Immature natural killer cell (primary cell): Measurements from ENCODE around the gene BCR. TPM values are rescaled to one million over a fixed set of nuclear protein-coding genes. Genes with fewer than 3 reads are reported as not detected.
A peak's percentile ranks its signal among the peaks of the same experiment; 100 is the strongest.

Source experiments
- DNase-seq, 3 donors: peaks; one replicate each; pipeline ENCODE4 v3.0.0; 2022; ENCODE audit warnings: mixed read lengths in 1 of 3
- H3K27ac Mint-ChIP-seq, 6 donors: one replicate each; pipeline ENCODE4 v1.8.0; 2020; ENCODE audit warnings: mixed read lengths in 6 of 6, mild to moderate bottlenecking in 5 of 6, inconsistent platforms in 4 of 6, moderate library complexity in 3 of 6
- H3K27me3 Mint-ChIP-seq, 3 donors: one replicate each; pipeline ENCODE4 v1.8.0; 2020 to 2021; ENCODE audit warnings: low read depth in 3 of 3, mild to moderate bottlenecking in 3 of 3, mixed read lengths in 3 of 3, moderate library complexity in 3 of 3, inconsistent platforms in 1 of 3
- H3K36me3 Mint-ChIP-seq, 3 donors: one replicate each; pipeline ENCODE4 v1.8.0; 2020; ENCODE audit warnings: mixed read lengths in 3 of 3, inconsistent platforms in 2 of 3, mild to moderate bottlenecking in 2 of 3
- H3K4me1 Mint-ChIP-seq, 2 donors: one replicate each; pipeline ENCODE4 v1.8.0; 2020; ENCODE audit warnings: inconsistent platforms in 2 of 2, mild to moderate bottlenecking in 2 of 2, mixed read lengths in 2 of 2, moderate library complexity in 1 of 2
- H3K4me3 Mint-ChIP-seq, 5 donors: one replicate each; pipeline ENCODE4 v1.8.0; 2020; ENCODE audit warnings: mild to moderate bottlenecking in 5 of 5, mixed read lengths in 5 of 5, inconsistent platforms in 3 of 5, moderate library complexity in 3 of 5
- H3K9me3 Mint-ChIP-seq, 6 donors: one replicate each; pipeline ENCODE4 v1.8.0; 2020; ENCODE audit warnings: mild to moderate bottlenecking in 6 of 6, mixed read lengths in 6 of 6, inconsistent platforms in 4 of 6, moderate library complexity in 3 of 6
- polyA plus RNA-seq, 3 donors: library from polyadenylated mRNA; unstranded; fragments of 300-500 nt; fragmentation: Illumina TruSeq; gene quantifications; one replicate each; pipeline ENCODE4 v1.2.3, GENCODE V29; 2021

The BCR gene
- polyA plus RNA-seq, 3 donors from 2014 or later: 4.1 to 12.5 (median 5.6) TPM

GRCh38 chr22:23284504-23285033, 104.3 kb downstream of the BCR start:
- Mint-ChIP-seq H3K4me1 (peaks cover 34% of the 10 kb centered on the region in 2 donors), H3K27me3 (peaks cover 9 to 14% (median 12%) of the 10 kb centered on the region in 3 donors), H3K36me3 (peaks cover 0 to 6% (median 0%) of the 10 kb centered on the region in 3 donors), H3K4me3 (no peak overlapping the region), H3K9me3 (no peaks in the 10 kb centered on the region), H3K27ac (peak overlapping the region in 1 of 6 donors; percentile 68)
- no peak for DNase-seq

GRCh38 chr22:23285236-23285635, 104.9 kb downstream of the BCR start:
- Mint-ChIP-seq H3K36me3 (peaks cover 0 to 12% (median 5%) of the 10 kb centered on the region in 3 donors), H3K4me1 (peaks cover 27% of the 10 kb centered on the region in 2 donors), H3K27me3 (peaks cover 9 to 17% (median 12%) of the 10 kb centered on the region in 3 donors), H3K4me3 (no peak overlapping the region), H3K9me3 (no peaks in the 10 kb centered on the region), H3K27ac (peak overlapping the region in 1 of 6 donors; percentile 3)
- DNase-seq: no peak

GRCh38 chr22:23285734-23286133, 105.4 kb downstream of the BCR start:
- DNase-seq: no peak
- Mint-ChIP-seq H3K27ac (peak overlapping the region in 2 of 6 donors; percentile 3 to 7), H3K9me3 (no peaks in the 10 kb centered on the region), H3K36me3 (peaks cover 0 to 15% (median 9%) of the 10 kb centered on the region in 3 donors), H3K27me3 (peaks cover 9 to 18% (median 13%) of the 10 kb centered on the region in 3 donors), H3K4me1 (peaks cover 22% of the 10 kb centered on the region in 2 donors), H3K4me3 (no peak overlapping the region)

DNA sequence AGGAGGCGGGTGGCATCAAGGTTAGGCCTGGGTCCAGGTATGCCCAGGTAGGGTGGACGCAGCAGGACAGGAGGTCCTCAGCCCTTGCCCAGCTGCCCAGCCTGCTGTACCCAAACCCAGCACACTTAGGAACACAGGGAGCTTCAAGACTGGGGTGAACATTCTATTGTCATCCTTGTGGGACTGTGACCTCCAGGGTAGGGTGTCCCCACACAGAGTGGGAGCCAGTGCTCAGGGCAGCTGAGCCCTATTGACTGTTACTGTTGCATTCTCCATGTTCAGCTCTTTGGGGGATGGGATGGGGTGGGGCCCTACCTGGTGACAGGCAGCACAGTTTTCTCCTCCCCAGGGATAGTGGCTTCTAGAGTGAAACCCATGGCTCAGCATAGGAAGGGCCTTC, 106.0 kb downstream of the BCR start:
- H3K36me3 Mint-ChIP-seq: peaks cover under 1 to 16% (median 9%) of the 10 kb centered on the region in 3 donors
- no peak overlapping the region for H3K27ac Mint-ChIP-seq
- H3K4me3 Mint-ChIP-seq: no peak overlapping the region
- DNase-seq: no peak
- H3K27me3 Mint-ChIP-seq: peaks cover 9 to 18% (median 15%) of the 10 kb centered on the region in 3 donors
- peaks cover 16 to 17% of the 10 kb centered on the region in 2 donors for H3K4me1 Mint-ChIP-seq
- H3K9me3 Mint-ChIP-seq: no peaks in the 10 kb centered on the region

DNA sequence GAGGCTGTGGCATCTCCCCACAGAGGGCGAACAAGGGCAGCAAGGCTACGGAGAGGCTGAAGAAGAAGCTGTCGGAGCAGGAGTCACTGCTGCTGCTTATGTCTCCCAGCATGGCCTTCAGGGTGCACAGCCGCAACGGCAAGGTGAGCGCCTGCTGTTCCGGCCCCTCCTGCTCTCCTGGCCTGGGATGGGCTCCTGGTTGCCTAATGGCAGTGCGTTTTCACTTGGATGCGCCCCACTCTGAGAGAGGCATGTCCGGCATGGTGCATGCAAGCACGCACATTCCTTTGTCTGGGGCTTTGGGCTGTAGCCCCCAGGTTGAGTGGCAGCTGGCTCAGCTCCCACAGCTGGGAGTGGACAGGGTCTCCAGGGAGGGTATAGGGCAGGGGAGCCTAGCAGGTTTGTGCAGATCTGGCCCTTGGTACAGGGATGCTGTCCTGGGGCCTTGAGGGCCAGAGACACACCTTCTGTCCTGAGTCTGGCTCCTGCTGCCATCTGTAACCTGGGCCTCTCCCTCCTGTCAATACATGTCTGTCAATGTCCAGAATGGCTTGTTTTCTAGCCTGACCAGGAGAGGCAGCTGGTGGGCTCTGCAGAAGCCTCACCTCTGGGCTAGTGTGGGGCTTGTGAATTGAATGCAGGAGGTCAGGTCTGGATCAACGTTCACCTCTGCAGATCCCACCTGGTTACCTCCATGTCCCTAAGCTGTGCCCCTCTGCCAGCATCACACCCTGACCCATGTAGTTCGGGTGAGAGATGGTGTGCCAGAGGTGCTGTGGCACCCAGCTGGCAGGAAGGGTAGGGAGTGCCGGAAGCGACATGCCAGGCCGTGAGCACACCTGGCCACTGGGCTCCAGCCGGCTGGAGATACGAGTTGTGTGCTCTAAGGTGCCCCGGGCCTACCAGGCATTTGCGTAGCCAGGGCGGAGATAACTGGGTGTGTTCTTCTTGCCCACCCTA, 107.1 kb downstream of the BCR start:
- DNase-seq: no peak
- peaks cover 6 to 18% (median 12%) of the 10 kb centered on the region in 3 donors for H3K27me3 Mint-ChIP-seq
- no peaks in the 10 kb centered on the region for H3K9me3 Mint-ChIP-seq
- no peak overlapping the region for H3K4me3 Mint-ChIP-seq
- peak overlapping the region in 2 of 6 donors; percentile 16 to 34 for H3K27ac Mint-ChIP-seq
- H3K36me3 Mint-ChIP-seq: peaks cover 5 to 21% (median 14%) of the 10 kb centered on the region in 3 donors
- peaks cover 5 to 6% of the 10 kb centered on the region in 2 donors for H3K4me1 Mint-ChIP-seq

- DNase-seq: no peak
- H3K4me3 Mint-ChIP-seq: peak overlapping the region in 1 of 5 donors; percentile 33
- H3K4me1 Mint-ChIP-seq: no peaks in the 10 kb centered on the region
- peaks cover 5 to 32% (median 14%) of the 10 kb centered on the region in 3 donors for H3K36me3 Mint-ChIP-seq
- H3K9me3 Mint-ChIP-seq: no peaks in the 10 kb centered on the region
- peak overlapping the region in 1 of 6 donors; percentile 3 for H3K27ac Mint-ChIP-seq
- peaks cover 6 to 21% (median 12%) of the 10 kb centered on the region in 3 donors for H3K27me3 Mint-ChIP-seq
Observed at GRCh38 chr22:23288301-23289129, 108.2 kb downstream of the BCR start.

DNA sequence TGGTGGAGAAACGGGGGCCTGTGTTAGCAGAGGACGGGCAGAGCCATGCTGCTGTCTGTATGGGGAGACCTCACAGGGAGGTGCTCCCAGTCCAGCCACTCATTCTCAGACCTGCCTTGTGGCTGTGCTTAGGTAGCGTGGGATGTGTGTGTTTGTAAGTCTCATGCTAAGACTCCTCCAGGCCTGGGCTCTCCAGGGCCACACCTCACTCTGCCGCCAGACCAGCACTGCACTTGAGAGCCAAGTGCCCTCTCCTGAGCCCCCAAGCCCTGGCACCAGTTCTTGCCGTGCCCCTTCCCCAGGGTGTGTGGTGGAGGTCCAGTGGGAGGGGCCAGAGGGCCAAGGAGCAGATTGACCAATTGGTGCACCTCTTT, 108.8 kb downstream of the BCR start:
- no peak overlapping the region for H3K27ac Mint-ChIP-seq
- no peaks in the 10 kb centered on the region for H3K4me1 Mint-ChIP-seq
- no peaks in the 10 kb centered on the region for H3K9me3 Mint-ChIP-seq
- H3K27me3 Mint-ChIP-seq: peaks cover 6 to 25% (median 15%) of the 10 kb centered on the region in 3 donors
- DNase-seq: no peak
- H3K36me3 Mint-ChIP-seq: peaks cover 10 to 38% (median 17%) of the 10 kb centered on the region in 3 donors
- H3K4me3 Mint-ChIP-seq: no peak overlapping the region

DNA sequence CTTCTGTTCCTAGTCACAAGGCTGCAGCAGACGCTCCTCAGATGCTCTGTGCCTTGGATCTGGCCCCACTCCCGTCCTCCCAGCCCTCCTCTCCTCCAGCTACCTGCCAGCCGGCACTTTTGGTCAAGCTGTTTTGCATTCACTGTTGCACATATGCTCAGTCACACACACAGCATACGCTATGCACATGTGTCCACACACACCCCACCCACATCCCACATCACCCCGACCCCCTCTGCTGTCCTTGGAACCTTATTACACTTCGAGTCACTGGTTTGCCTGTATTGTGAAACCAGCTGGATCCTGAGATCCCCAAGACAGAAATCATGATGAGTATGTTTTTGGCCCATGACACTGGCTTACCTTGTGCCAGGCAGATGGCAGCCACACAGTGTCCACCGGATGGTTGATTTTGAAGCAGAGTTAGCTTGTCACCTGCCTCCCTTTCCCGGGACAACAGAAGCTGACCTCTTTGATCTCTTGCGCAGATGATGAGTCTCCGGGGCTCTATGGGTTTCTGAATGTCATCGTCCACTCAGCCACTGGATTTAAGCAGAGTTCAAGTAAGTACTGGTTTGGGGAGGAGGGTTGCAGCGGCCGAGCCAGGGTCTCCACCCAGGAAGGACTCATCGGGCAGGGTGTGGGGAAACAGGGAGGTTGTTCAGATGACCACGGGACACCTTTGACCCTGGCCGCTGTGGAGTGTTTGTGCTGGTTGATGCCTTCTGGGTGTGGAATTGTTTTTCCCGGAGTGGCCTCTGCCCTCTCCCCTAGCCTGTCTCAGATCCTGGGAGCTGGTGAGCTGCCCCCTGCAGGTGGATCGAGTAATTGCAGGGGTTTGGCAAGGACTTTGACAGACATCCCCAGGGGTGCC, 109.8 kb downstream of the BCR start:
- Mint-ChIP-seq H3K4me3 (peak overlapping the region in 1 of 5 donors; percentile 33), H3K27ac (peak overlapping the region in 5 of 6 donors; percentile 34 to 66 (median 35)), H3K9me3 (no peaks in the 10 kb centered on the region), H3K4me1 (no peaks in the 10 kb centered on the region), H3K36me3 (peaks cover 11 to 45% (median 21%) of the 10 kb centered on the region in 3 donors), H3K27me3 (peaks cover 11 to 24% (median 11%) of the 10 kb centered on the region in 3 donors)
- peak; percentile 51 to 56 (median 52) for DNase-seq

DNA sequence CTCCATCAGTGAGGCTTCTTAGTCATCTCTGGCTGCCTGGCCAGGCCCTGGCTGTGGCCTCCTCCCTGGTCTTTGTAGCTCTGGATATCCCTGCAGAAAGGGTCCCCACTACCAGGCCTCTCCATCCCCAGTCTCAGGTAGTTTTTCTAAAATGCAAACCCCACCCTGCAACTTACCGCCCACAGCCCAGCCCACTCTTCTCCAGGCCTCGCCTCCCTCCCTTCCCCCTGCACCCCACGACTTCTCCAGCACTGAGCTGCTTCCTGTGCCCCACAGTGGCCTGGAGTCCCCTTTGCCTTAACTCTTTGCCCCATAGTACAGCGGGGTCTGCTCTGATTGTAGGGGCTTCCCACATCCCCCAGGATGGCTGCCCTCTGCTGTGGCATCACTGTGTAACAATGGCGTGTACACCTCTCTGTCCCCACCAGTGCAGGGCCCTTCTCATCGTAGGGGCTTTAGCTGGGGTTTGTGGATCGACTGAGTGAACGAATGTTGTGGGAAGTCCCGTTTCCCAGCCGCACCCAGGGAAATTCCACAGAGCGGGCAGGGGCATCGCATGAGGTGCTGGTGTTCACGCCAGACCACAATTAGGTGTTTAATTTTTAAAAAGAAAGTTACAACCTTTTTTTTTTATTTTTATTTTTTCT, 111.6 kb downstream of the BCR start:
- Mint-ChIP-seq H3K27ac (peak overlapping the region in 2 of 6 donors; percentile 40 to 51), H3K36me3 (peaks cover 14 to 39% (median 25%) of the 10 kb centered on the region in 3 donors), H3K9me3 (no peaks in the 10 kb centered on the region), H3K4me3 (no peak overlapping the region), H3K4me1 (no peaks in the 10 kb centered on the region), H3K27me3 (peaks cover 5 to 24% (median 8%) of the 10 kb centered on the region in 3 donors)
- DNase-seq: no peak

GRCh38 chr22:23292453-23293350, 112.4 kb downstream of the BCR start:
- Mint-ChIP-seq H3K27ac (no peak overlapping the region), H3K4me3 (no peak overlapping the region), H3K9me3 (no peaks in the 10 kb centered on the region), H3K27me3 (peaks cover 5 to 24% (median 9%) of the 10 kb centered on the region in 3 donors), H3K36me3 (peaks cover 16 to 42% (median 25%) of the 10 kb centered on the region in 3 donors), H3K4me1 (no peaks in the 10 kb centered on the region)
- DNase-seq: no peak

GRCh38 chr22:23293720-23294119, 113.4 kb downstream of the BCR start:
- Mint-ChIP-seq H3K27ac (no peak overlapping the region), H3K27me3 (peaks cover 5 to 24% (median 9%) of the 10 kb centered on the region in 3 donors), H3K4me1 (no peaks in the 10 kb centered on the region), H3K9me3 (no peaks in the 10 kb centered on the region), H3K36me3 (peaks cover 19 to 46% (median 25%) of the 10 kb centered on the region in 3 donors), H3K4me3 (no peak overlapping the region)
- no peak for DNase-seq
